Measurements from ENCODE around the gene MEG3. TPM values are rescaled to one million over a fixed set of nuclear protein-coding genes. Genes with fewer than 3 reads are reported as not detected.

MEG3 gene
- total RNA-seq, 2 donors from 2014 or later, result 5.3 to 15.3 TPM

GRCh38 chr14:100857923-100858837 is 32.3 kb downstream of the MEG3 start:
- Mint-ChIP-seq H3K27ac (no peak overlapping the region), H3K36me3 (ENCODE audit: low read depth) (no peaks in the 10 kb centered on the region), H3K4me1 (peaks cover 12% of the 10 kb centered on the region), H3K4me3 (no peak overlapping the region), H3K9me3 (no peaks in the 10 kb centered on the region), H3K27me3 (ENCODE audit: insufficient read depth) (peaks cover 9% of the 10 kb centered on the region)
- TF ChIP-seq, protein P1, sequence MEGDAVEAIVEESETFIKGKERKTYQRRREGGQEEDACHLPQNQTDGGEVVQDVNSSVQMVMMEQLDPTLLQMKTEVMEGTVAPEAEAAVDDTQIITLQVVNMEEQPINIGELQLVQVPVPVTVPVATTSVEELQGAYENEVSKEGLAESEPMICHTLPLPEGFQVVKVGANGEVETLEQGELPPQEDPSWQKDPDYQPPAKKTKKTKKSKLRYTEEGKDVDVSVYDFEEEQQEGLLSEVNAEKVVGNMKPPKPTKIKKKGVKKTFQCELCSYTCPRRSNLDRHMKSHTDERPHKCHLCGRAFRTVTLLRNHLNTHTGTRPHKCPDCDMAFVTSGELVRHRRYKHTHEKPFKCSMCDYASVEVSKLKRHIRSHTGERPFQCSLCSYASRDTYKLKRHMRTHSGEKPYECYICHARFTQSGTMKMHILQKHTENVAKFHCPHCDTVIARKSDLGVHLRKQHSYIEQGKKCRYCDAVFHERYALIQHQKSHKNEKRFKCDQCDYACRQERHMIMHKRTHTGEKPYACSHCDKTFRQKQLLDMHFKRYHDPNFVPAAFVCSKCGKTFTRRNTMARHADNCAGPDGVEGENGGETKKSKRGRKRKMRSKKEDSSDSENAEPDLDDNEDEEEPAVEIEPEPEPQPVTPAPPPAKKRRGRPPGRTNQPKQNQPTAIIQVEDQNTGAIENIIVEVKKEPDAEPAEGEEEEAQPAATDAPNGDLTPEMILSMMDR (conservative IDR thresholded peaks at IDR 0.05), result no peak
- H3K4me1 ChIP-seq (ENCODE audit: control insufficient read depth, insufficient read depth, low read length), result no peaks in the 10 kb centered on the region
- H3K4me3 ChIP-seq (ENCODE audit: low read length), result no peak overlapping the region
- no peaks in the 10 kb centered on the region for H3K36me3 ChIP-seq (ENCODE audit: control insufficient read depth, insufficient read depth, low read length)
- H3K9ac ChIP-seq (ENCODE audit: extremely low read depth, low read length, poor library complexity, severe bottlenecking), result no peak overlapping the region
- WGBS, 2 experiments (ENCODE audit: insufficient coverage in 1 of 2, insufficient read length in 1 of 2), result 93 to 94% methylated on average over 8 to 17 of the region's 17 CpGs
- no peak overlapping the region for H3K27ac ChIP-seq (ENCODE audit: low read depth, low read length)
- peaks cover 8% of the 10 kb centered on the region for H3K27me3 ChIP-seq (ENCODE audit: control insufficient read depth, insufficient read depth, low read length, poor library complexity, severe bottlenecking)
- H3K9me3 ChIP-seq (ENCODE audit: control insufficient read depth, low read length), result no peaks in the 10 kb centered on the region
- DNase-seq, result no peak

- Histone ChIP-seq H3K4me1 (ENCODE audit: control insufficient read depth, insufficient read depth, low read length) (no peaks in the 10 kb centered on the region), H3K9me3 (ENCODE audit: control insufficient read depth, low read length) (no peaks in the 10 kb centered on the region), H3K27ac (ENCODE audit: low read depth, low read length) (no peak overlapping the region), H3K4me3 (ENCODE audit: low read length) (no peak overlapping the region), H3K9ac (ENCODE audit: extremely low read depth, low read length, poor library complexity, severe bottlenecking) (no peak overlapping the region), H3K36me3 (ENCODE audit: control insufficient read depth, insufficient read depth, low read length) (no peaks in the 10 kb centered on the region), H3K27me3 (ENCODE audit: control insufficient read depth, insufficient read depth, low read length, poor library complexity, severe bottlenecking) (peaks cover 13% of the 10 kb centered on the region)
- H3K27ac Mint-ChIP-seq, result no peak overlapping the region
- WGBS, 2 experiments (ENCODE audit: insufficient coverage in 1 of 2, insufficient read length in 1 of 2), result 95 to 98% methylated on average over 4 to 8 of the region's 8 CpGs
- no peak for DNase-seq
- TF ChIP-seq, protein P1 (conservative IDR thresholded peaks at IDR 0.05), result no peak
- H3K36me3 Mint-ChIP-seq (ENCODE audit: low read depth), result no peaks in the 10 kb centered on the region
- H3K27me3 Mint-ChIP-seq (ENCODE audit: insufficient read depth), result peaks cover 14% of the 10 kb centered on the region
- peaks cover 12% of the 10 kb centered on the region for H3K4me1 Mint-ChIP-seq
- H3K4me3 Mint-ChIP-seq, result no peak overlapping the region
- H3K9me3 Mint-ChIP-seq, result no peaks in the 10 kb centered on the region
Measured at GRCh38 chr14:100858838-100859220, 32.9 kb downstream of the MEG3 start.

DNA sequence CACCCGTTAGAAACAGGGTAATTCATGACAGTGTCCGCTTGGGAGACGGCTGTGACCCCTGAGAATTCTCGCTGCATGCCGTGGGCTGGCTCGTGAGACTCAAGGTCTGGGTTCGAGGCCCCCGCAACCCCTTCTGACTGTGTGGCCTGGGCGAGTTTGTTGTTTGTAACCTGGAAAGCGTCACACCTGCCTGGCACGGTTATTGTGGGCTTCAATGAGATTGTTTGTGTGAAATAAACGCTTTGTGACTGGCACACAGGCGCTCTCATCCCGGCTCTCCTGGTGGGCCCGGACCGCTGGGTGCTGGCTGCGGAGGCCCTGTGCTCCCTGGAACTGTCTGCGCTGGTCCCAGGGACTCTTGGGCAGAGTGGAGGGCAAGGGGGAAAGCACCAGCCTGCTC is 33.9 kb downstream of the MEG3 start:
- H3K36me3 ChIP-seq (ENCODE audit: control insufficient read depth, insufficient read depth, low read length), result no peaks in the 10 kb centered on the region
- Mint-ChIP-seq H3K9me3 (no peaks in the 10 kb centered on the region), H3K4me1 (peaks cover 5% of the 10 kb centered on the region), H3K27me3 (ENCODE audit: insufficient read depth) (peaks cover 19% of the 10 kb centered on the region), H3K36me3 (ENCODE audit: low read depth) (no peaks in the 10 kb centered on the region), H3K27ac (no peak overlapping the region), H3K4me3 (no peak overlapping the region)
- no peak overlapping the region for H3K9ac ChIP-seq (ENCODE audit: extremely low read depth, low read length, poor library complexity, severe bottlenecking)
- peaks cover 16% of the 10 kb centered on the region for H3K27me3 ChIP-seq (ENCODE audit: control insufficient read depth, insufficient read depth, low read length, poor library complexity, severe bottlenecking)
- TF ChIP-seq, protein P1 (conservative IDR thresholded peaks at IDR 0.05), result no peak
- no peak overlapping the region for H3K27ac ChIP-seq (ENCODE audit: low read depth, low read length)
- H3K4me3 ChIP-seq (ENCODE audit: low read length), result no peak overlapping the region
- H3K4me1 ChIP-seq (ENCODE audit: control insufficient read depth, insufficient read depth, low read length), result no peaks in the 10 kb centered on the region
- 92 to 98% methylated on average over 12 to 18 of the region's 18 CpGs for WGBS, 2 experiments (ENCODE audit: insufficient coverage in 1 of 2, insufficient read length in 1 of 2)
- DNase-seq, result no peak
- H3K9me3 ChIP-seq (ENCODE audit: control insufficient read depth, low read length), result no peaks in the 10 kb centered on the region
